Neuronal stem cell (in vitro differentiated cells): ENCODE measurements around the gene C3orf22.

Source experiments
- DNase-seq: peaks from one replicate; pipeline ENCODE4 v3.0.0-alpha.2; 2013; ENCODE audit warnings: low spot score
- H2AFZ ChIP-seq: one replicate; pipeline ENCODE4 v1.6.1; 2013; ENCODE audit warnings: mild to moderate bottlenecking, low read length, inconsistent platforms
- H2AK5ac ChIP-seq: 2 replicates; pipeline ENCODE4 v1.6.1; 2013; ENCODE audit warnings: low read depth, mild to moderate bottlenecking, inconsistent platforms, low read length, moderate library complexity, mixed read lengths
- H2BK120ac ChIP-seq: 2 replicates; pipeline ENCODE4 v1.6.1; 2013; ENCODE audit warnings: low read depth, mild to moderate bottlenecking, inconsistent platforms, low read length, moderate library complexity, mixed read lengths
- H2BK12ac ChIP-seq: one replicate; pipeline ENCODE4 v1.6.1; 2013; ENCODE audit warnings: low read length, inconsistent platforms
- H2BK15ac ChIP-seq: 2 replicates; pipeline ENCODE4 v1.6.1; 2013; ENCODE audit warnings: mild to moderate bottlenecking, low read length, inconsistent platforms, mixed read lengths
- H2BK5ac ChIP-seq: one replicate; pipeline ENCODE4 v1.6.1; 2013; ENCODE audit warnings: inconsistent platforms, mild to moderate bottlenecking, low read length, moderate library complexity
- H3K14ac ChIP-seq: one replicate; pipeline ENCODE4 v1.6.1; 2013; ENCODE audit warnings: low read length, inconsistent platforms
- H3K18ac ChIP-seq: 2 replicates; pipeline ENCODE4 v1.6.1; 2013; ENCODE audit warnings: low read length, inconsistent platforms
- H3K23ac ChIP-seq: 2 replicates; pipeline ENCODE4 v1.6.1; 2013; ENCODE audit warnings: low read depth, mild to moderate bottlenecking, mixed read lengths, low read length, inconsistent platforms; ENCODE audit not compliant: poor library complexity
- H3K27ac ChIP-seq: replicated peaks from 3 replicates; pipeline ENCODE4 v1.5.1; 2013; ENCODE audit warnings: low read length, inconsistent platforms
- H3K27me3 ChIP-seq, 3 experiments: 2 replicates each; pipeline ENCODE4 v1.6.1; 2013; ENCODE audit warnings: low read length in 3 of 3, mild to moderate bottlenecking in 2 of 3, inconsistent platforms in 1 of 3, low read depth in 1 of 3, mixed read lengths in 1 of 3, moderate library complexity in 1 of 3; ENCODE audit not compliant: control insufficient read depth in 3 of 3, insufficient read depth in 3 of 3
- H3K36me3 ChIP-seq, 2 donors: replicated peaks in 1 of 2; 2 replicates each; pipeline ENCODE4 v1.6.1; 2013; ENCODE audit warnings: low read length in 2 of 2; ENCODE audit not compliant: control insufficient read depth in 2 of 2, insufficient read depth in 2 of 2
- H3K4ac ChIP-seq: 2 replicates; pipeline ENCODE4 v1.6.1; 2013; ENCODE audit warnings: inconsistent platforms, mild to moderate bottlenecking, low read length, moderate library complexity
- H3K4me1 ChIP-seq, 2 donors: 1 replicate in 1 of 2; 2 replicates in 1 of 2; pipeline ENCODE4 v1.6.1; 2013; ENCODE audit warnings: low read length in 2 of 2, low read depth in 1 of 2; ENCODE audit not compliant: control insufficient read depth in 2 of 2, insufficient read depth in 1 of 2
- H3K4me2 ChIP-seq: one replicate; pipeline ENCODE4 v1.6.1; 2013; ENCODE audit warnings: mild to moderate bottlenecking, low read length, inconsistent platforms; ENCODE audit not compliant: insufficient read depth, poor library complexity, severe bottlenecking
- H3K4me3 ChIP-seq, 2 donors: 2 replicates each; pipeline ENCODE4 v1.5.1; 2013; ENCODE audit warnings: low read length in 2 of 2, mild to moderate bottlenecking in 2 of 2, inconsistent platforms in 1 of 2, moderate library complexity in 1 of 2
- H3K79me1 ChIP-seq: one replicate; pipeline ENCODE4 v1.6.1; 2013; ENCODE audit warnings: low read depth, mild to moderate bottlenecking, inconsistent platforms, low read length, moderate library complexity
- H3K9ac ChIP-seq: one replicate; pipeline ENCODE4 v1.6.1; 2013; ENCODE audit warnings: mild to moderate bottlenecking, low read depth, low read length, inconsistent platforms; ENCODE audit not compliant: poor library complexity
- H3K9me3 ChIP-seq, 2 donors: replicated peaks in 1 of 2; 2 replicates each; pipeline versions ENCODE3 to v1.6.1; 2013; ENCODE audit warnings: low read length in 2 of 2, mild to moderate bottlenecking in 2 of 2, inconsistent platforms in 1 of 2, low read depth in 1 of 2, mixed read lengths in 1 of 2, moderate library complexity in 1 of 2; ENCODE audit not compliant: control insufficient read depth in 2 of 2, insufficient read depth in 1 of 2
- H4K8ac ChIP-seq: one replicate; pipeline ENCODE4 v1.6.1; 2013; ENCODE audit warnings: low read depth, mild to moderate bottlenecking, inconsistent platforms, low read length, moderate library complexity
- H4K91ac ChIP-seq: one replicate; pipeline ENCODE4 v1.6.1; 2013; ENCODE audit warnings: low read length, low read depth, mild to moderate bottlenecking, inconsistent platforms; ENCODE audit not compliant: poor library complexity
- WGBS, 2 donors: extraction: QIAGEN DNeasy Blood & Tissue Kit; methylation state at CpG; one replicate each; pipeline ENCODE4 v1.1.7; 2013; ENCODE audit warnings: missing lambda C conversion rate in 2 of 2, mixed read lengths in 1 of 2; ENCODE audit not compliant: insufficient read length in 2 of 2, insufficient replicate concordance in 1 of 2; ENCODE audit errors: extremely low coverage in 2 of 2; 5-methylcytosine and 5-hydroxymethylcytosine counted together

Gene C3orf22

DNA sequence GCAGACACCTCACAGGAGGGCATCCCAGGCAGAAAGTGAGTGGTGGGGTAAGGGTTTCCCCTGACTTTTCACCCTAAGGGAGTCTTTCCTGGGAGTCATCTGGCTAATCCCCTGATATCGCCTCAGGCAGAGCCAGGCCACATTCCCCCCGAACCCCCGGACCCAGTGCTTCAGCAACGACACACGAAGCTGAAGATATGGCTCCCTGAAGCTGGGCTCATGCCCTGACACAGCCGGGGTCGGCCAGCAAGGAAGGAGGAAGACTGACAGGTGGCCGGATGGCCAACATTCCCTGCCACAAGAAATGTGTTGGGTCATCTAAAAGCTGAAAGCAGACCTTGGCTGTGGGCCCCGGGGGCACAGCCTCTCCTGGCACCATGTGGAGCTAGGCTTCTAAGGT lies 20.4 kb downstream of the C3orf22 start:
- H3K4me2 ChIP-seq: no peak overlapping the region
- no peak overlapping the region for H3K9ac ChIP-seq
- peak overlapping the region; percentile 21 for H2BK5ac ChIP-seq
- H3K18ac ChIP-seq: peak overlapping the region; percentile 61
- no CpG with 5 or more reads among the region's 9 CpGs for WGBS, 2 donors
- no peak overlapping the region for H2AK5ac ChIP-seq
- H3K4me1 ChIP-seq: no peaks in the 10 kb centered on the region
- H2AFZ ChIP-seq: no peak overlapping the region
- peaks cover 0 to 16% (median 2%) of the 10 kb centered on the region in 3 experiments for H3K27me3 ChIP-seq
- no peak overlapping the region for H2BK15ac ChIP-seq
- H3K36me3 ChIP-seq: no peaks in the 10 kb centered on the region
- H2BK12ac ChIP-seq: no peak overlapping the region
- H3K14ac ChIP-seq: no peak overlapping the region
- H4K91ac ChIP-seq: no peak overlapping the region
- H3K27ac ChIP-seq: no peak overlapping the region
- H3K23ac ChIP-seq: no peak overlapping the region
- H2BK120ac ChIP-seq: no peak overlapping the region
- no peaks in the 10 kb centered on the region for H3K79me1 ChIP-seq
- H3K4ac ChIP-seq: no peak overlapping the region
- H3K4me3 ChIP-seq: no peak overlapping the region
- no peaks in the 10 kb centered on the region for H3K9me3 ChIP-seq
- DNase-seq: no peak
- H4K8ac ChIP-seq: no peak overlapping the region

GRCh38 chr3:126537730-126538281 lies 20.9 kb downstream of the C3orf22 start:
- no peaks in the 10 kb centered on the region for H3K36me3 ChIP-seq
- H3K79me1 ChIP-seq: no peaks in the 10 kb centered on the region
- no peak overlapping the region for H2BK12ac ChIP-seq
- no peak overlapping the region for H2BK120ac ChIP-seq
- no peak overlapping the region for H4K91ac ChIP-seq
- H2AK5ac ChIP-seq: no peak overlapping the region
- WGBS, 2 donors: no CpG with 5 or more reads among the region's 10 CpGs
- no peak overlapping the region for H4K8ac ChIP-seq
- H3K27ac ChIP-seq: no peak overlapping the region
- H2BK5ac ChIP-seq: peak overlapping the region; percentile 21
- no peak for DNase-seq
- H3K4me2 ChIP-seq: no peak overlapping the region
- H3K18ac ChIP-seq: peak overlapping the region; percentile 61
- H3K4me1 ChIP-seq: no peaks in the 10 kb centered on the region
- H3K9me3 ChIP-seq: no peaks in the 10 kb centered on the region
- no peak overlapping the region for H3K23ac ChIP-seq
- H2AFZ ChIP-seq: no peak overlapping the region
- H3K4ac ChIP-seq: no peak overlapping the region
- no peak overlapping the region for H2BK15ac ChIP-seq
- no peak overlapping the region for H3K9ac ChIP-seq
- peaks cover 0 to 20% (median 2%) of the 10 kb centered on the region in 3 experiments for H3K27me3 ChIP-seq
- H3K14ac ChIP-seq: no peak overlapping the region
- H3K4me3 ChIP-seq: no peak overlapping the region

DNA sequence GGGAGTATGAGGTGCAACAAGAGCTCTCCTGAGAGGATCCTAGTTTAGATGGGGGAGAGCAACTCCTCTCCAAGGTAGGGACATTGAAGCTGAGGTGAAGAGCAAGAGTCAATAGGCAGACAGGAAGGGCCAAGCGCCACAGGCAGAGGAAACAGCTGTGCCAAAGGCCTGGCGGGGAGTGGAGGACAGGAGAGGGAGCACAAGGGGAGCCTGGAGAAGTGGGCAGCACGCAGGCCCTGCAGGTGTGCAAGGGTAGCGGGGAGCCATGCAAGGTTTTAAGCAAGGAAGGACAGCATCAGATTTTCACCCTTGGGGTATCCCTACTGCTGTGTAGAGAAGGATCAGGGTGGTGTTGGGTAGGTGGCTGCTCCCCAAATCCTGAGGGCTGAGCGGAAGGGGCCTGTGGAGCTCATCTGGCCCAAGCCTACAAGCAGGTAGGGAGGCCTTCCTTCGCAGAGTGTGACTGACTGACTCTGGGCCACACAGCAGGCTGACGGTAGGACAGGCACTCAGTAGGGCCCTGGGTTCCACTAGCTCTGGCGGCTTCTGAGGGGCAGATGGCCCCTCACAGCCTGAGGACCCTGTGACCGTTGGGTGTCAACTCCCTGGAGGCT lies 21.5 kb downstream of the C3orf22 start:
- no peak overlapping the region for H4K91ac ChIP-seq
- no peak overlapping the region for H3K4me3 ChIP-seq
- H3K36me3 ChIP-seq: no peaks in the 10 kb centered on the region
- no peaks in the 10 kb centered on the region for H3K9me3 ChIP-seq
- H3K23ac ChIP-seq: no peak overlapping the region
- H3K9ac ChIP-seq: no peak overlapping the region
- H4K8ac ChIP-seq: no peak overlapping the region
- H2BK15ac ChIP-seq: no peak overlapping the region
- H3K18ac ChIP-seq: peak overlapping the region; percentile 35
- H3K4ac ChIP-seq: no peak overlapping the region
- WGBS, 2 donors: no CpG with 5 or more reads among the region's 9 CpGs
- DNase-seq: no peak
- H3K4me1 ChIP-seq: no peaks in the 10 kb centered on the region
- no peak overlapping the region for H2BK120ac ChIP-seq
- H3K79me1 ChIP-seq: no peaks in the 10 kb centered on the region
- H2BK12ac ChIP-seq: no peak overlapping the region
- no peak overlapping the region for H3K27ac ChIP-seq
- H3K27me3 ChIP-seq: peaks cover 0 to 26% (median 2%) of the 10 kb centered on the region in 3 experiments
- no peak overlapping the region for H3K4me2 ChIP-seq
- H3K14ac ChIP-seq: no peak overlapping the region
- no peak overlapping the region for H2BK5ac ChIP-seq
- no peak overlapping the region for H2AK5ac ChIP-seq
- no peak overlapping the region for H2AFZ ChIP-seq

DNA sequence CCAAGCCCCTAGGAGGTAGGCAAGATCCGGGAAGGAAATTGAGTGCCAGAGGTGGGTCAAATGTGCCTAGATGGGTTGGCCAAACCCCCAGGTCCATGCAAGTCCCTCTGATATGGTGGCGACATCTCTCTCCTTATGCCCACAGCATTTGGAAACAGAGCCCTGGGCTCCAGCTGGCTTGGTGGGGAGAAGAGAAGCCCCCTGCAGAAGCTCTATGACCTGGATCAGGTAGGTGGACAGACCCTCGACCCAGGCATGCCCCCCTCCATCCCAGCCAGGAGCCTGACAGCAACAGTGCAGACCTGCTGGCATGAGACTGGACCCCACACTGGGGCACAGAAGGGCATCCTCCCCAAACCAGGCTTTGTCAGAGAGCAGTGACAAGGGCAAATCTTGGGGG lies 22.6 kb downstream of the C3orf22 start:
- H3K9ac ChIP-seq: no peak overlapping the region
- H3K27ac ChIP-seq: no peak overlapping the region
- no peaks in the 10 kb centered on the region for H3K36me3 ChIP-seq
- H2AFZ ChIP-seq: no peak overlapping the region
- H3K14ac ChIP-seq: no peak overlapping the region
- H2BK12ac ChIP-seq: no peak overlapping the region
- H2BK5ac ChIP-seq: no peak overlapping the region
- H4K91ac ChIP-seq: no peak overlapping the region
- H3K4me1 ChIP-seq: no peaks in the 10 kb centered on the region
- H3K4me3 ChIP-seq: no peak overlapping the region
- no peak overlapping the region for H3K4ac ChIP-seq
- H3K18ac ChIP-seq: no peak overlapping the region
- H2BK120ac ChIP-seq: no peak overlapping the region
- peak overlapping the region; percentile 0 for H3K4me2 ChIP-seq
- H3K23ac ChIP-seq: no peak overlapping the region
- H2BK15ac ChIP-seq: no peak overlapping the region
- H3K9me3 ChIP-seq: no peaks in the 10 kb centered on the region
- no peak for DNase-seq
- H2AK5ac ChIP-seq: peak overlapping the region; percentile 27
- peaks cover 0 to 26% (median 2%) of the 10 kb centered on the region in 3 experiments for H3K27me3 ChIP-seq
- H3K79me1 ChIP-seq: no peaks in the 10 kb centered on the region
- no CpG with 5 or more reads among the region's 3 CpGs for WGBS, 2 donors
- H4K8ac ChIP-seq: no peak overlapping the region
